ENCODE results near the gene NXPH1. TPM values are rescaled to one million over a fixed set of nuclear protein-coding genes. Genes with fewer than 3 reads are reported as not detected.
A peak's percentile ranks its signal among the peaks of the same experiment; 100 is the strongest.

NXPH1 gene
- total RNA-seq, 4 donors from 2014 or later: not detected

- intact Hi-C loops (cut with DNase I; ENCODE audit: low total_unique reads): loop anchor here (5.0 kb wide), 1 partner anchor 1994 kb away; no protein-coding TSS in a partner anchor
- in situ Hi-C loops (cut with MboI; ENCODE audit: low sequenced_read_pairs in 4 of 4): loop anchor here in 2 of 4 donors (10.0 to 25.0 kb wide), 2 partner anchors 1994 to 1996 kb away; no protein-coding TSS in a partner anchor
Observed at GRCh38 chr7:8418629-8419245, 14.7 kb upstream of the NXPH1 start.

DNA sequence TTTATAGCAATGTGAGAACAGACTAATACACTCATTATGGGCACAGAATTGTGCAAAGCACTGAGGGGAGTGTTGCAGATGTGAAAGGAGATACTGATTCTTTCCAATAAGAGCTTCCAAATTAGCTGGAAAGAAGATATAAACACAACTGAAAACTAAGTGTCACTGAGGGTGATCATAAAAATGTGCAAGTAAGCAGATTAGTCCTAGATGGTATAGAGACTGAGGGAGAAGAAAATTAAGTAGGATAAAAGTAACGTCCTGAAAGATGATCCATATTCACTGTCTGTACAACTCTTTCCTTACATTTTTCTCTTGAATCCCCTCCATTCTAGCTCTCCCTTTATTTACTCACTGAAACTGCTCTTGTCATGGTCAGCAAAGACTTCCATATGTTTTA is 11.2 kb upstream of the NXPH1 start:
- Histone ChIP-seq H3K27ac (no peak overlapping the region), H3K4me3 (no peak overlapping the region), H3K4me1 (no peaks in the 10 kb centered on the region), H3K9me3 (no peaks in the 10 kb centered on the region), H3K27me3 (no peaks in the 10 kb centered on the region), H3K36me3 (no peaks in the 10 kb centered on the region)
- no peak for DNase-seq
- no peak for TF ChIP-seq POLR2A (IDR thresholded peaks at IDR 0.05)
- TF ChIP-seq, protein P1, sequence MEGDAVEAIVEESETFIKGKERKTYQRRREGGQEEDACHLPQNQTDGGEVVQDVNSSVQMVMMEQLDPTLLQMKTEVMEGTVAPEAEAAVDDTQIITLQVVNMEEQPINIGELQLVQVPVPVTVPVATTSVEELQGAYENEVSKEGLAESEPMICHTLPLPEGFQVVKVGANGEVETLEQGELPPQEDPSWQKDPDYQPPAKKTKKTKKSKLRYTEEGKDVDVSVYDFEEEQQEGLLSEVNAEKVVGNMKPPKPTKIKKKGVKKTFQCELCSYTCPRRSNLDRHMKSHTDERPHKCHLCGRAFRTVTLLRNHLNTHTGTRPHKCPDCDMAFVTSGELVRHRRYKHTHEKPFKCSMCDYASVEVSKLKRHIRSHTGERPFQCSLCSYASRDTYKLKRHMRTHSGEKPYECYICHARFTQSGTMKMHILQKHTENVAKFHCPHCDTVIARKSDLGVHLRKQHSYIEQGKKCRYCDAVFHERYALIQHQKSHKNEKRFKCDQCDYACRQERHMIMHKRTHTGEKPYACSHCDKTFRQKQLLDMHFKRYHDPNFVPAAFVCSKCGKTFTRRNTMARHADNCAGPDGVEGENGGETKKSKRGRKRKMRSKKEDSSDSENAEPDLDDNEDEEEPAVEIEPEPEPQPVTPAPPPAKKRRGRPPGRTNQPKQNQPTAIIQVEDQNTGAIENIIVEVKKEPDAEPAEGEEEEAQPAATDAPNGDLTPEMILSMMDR (IDR thresholded peaks at IDR 0.05 in 4 of 5, conservative IDR thresholded peaks at IDR 0.05 in 1 of 5): no peak
- in situ Hi-C loops (cut with MboI; ENCODE audit: low sequenced_read_pairs in 4 of 4) (loop anchor here in 1 of 4 donors (25.0 kb wide), 1 partner anchor 1990 kb away; no protein-coding TSS in a partner anchor), intact Hi-C loops (cut with DNase I; ENCODE audit: low total_unique reads) (no loop called here)
- no peak for ATAC-seq

More at GRCh38 chr7:8418629-8419245, 14.7 kb upstream of the NXPH1 start:
- DNase-seq (no peak), ATAC-seq (peak in 1 of 2 donors; percentile 56)
- no peaks in the 10 kb centered on the region for H3K9me3 ChIP-seq
- H3K27ac ChIP-seq: no peak overlapping the region
- no peak for TF ChIP-seq POLR2A (IDR thresholded peaks at IDR 0.05)
- TF ChIP-seq, protein P1 (IDR thresholded peaks at IDR 0.05 in 4 of 5, conservative IDR thresholded peaks at IDR 0.05 in 1 of 5): peak; percentile 29 to 69 (median 33)
- H3K36me3 ChIP-seq: no peaks in the 10 kb centered on the region
- H3K27me3 ChIP-seq: no peaks in the 10 kb centered on the region
- no peaks in the 10 kb centered on the region for H3K4me1 ChIP-seq
- no peak overlapping the region for H3K4me3 ChIP-seq

- DNase-seq (no peak), ATAC-seq (no peak)
- Histone ChIP-seq H3K36me3 (no peaks in the 10 kb centered on the region), H3K27ac (no peak overlapping the region), H3K27me3 (no peaks in the 10 kb centered on the region), H3K9me3 (no peaks in the 10 kb centered on the region), H3K4me1 (no peaks in the 10 kb centered on the region), H3K4me3 (no peak overlapping the region)
- intact Hi-C loops (cut with DNase I; ENCODE audit: low total_unique reads) (no loop called here), in situ Hi-C loops (cut with MboI; ENCODE audit: low sequenced_read_pairs in 4 of 4) (loop anchor here in 1 of 4 donors (25.0 kb wide), 1 partner anchor 1989 kb away; no protein-coding TSS in a partner anchor)
- no peak for TF ChIP-seq POLR2A (IDR thresholded peaks at IDR 0.05)
- TF ChIP-seq, protein P1 (IDR thresholded peaks at IDR 0.05 in 4 of 5, conservative IDR thresholded peaks at IDR 0.05 in 1 of 5): no peak
Observed at GRCh38 chr7:8423057-8423456, 10.4 kb upstream of the NXPH1 start.

DNA sequence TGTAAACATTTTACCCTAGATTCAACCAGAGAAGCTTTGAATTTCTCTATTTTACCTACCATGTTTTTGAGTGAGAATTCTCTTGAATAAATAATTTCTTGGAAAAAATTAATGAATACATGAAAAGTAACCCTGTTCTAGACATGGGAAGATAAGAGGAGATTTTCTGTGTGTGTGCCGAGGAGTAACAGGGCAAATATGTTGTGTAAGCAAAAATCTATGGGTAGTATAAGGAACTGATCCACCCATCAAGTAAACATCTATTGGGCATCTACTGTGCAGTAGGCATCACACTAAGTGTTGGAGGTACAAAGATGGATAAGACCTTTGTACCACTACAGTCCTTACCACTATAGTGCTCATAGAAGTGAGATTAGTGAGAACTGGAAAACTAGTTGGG is 8.2 kb upstream of the NXPH1 start:
- intact Hi-C loops (cut with DNase I; ENCODE audit: low total_unique reads): no loop called here
- TF ChIP-seq, protein P1 (IDR thresholded peaks at IDR 0.05 in 4 of 5, conservative IDR thresholded peaks at IDR 0.05 in 1 of 5): no peak
- TF ChIP-seq POLR2A (IDR thresholded peaks at IDR 0.05): no peak
- Histone ChIP-seq H3K4me3 (no peak overlapping the region), H3K36me3 (no peaks in the 10 kb centered on the region), H3K4me1 (no peaks in the 10 kb centered on the region), H3K27ac (no peak overlapping the region), H3K9me3 (no peaks in the 10 kb centered on the region), H3K27me3 (peaks cover 0 to 4% (median 0%) of the 10 kb centered on the region in 3 donors)
- ATAC-seq (no peak), DNase-seq (no peak)
- in situ Hi-C loops (cut with MboI; ENCODE audit: low sequenced_read_pairs in 4 of 4): no loop called here
